Measurements from ENCODE around the gene BTBD16. TPM values are rescaled to one million over a fixed set of nuclear protein-coding genes. Genes with fewer than 3 reads are reported as not detected.

BTBD16 gene
- total and polyA plus RNA-seq, 2 of the 13 experiments (the other 11 are each of a cell fraction or from before 2014, with no cell fraction given): 5.0 to 11.9 TPM

GRCh38 chr10:122304054-122304579, 33.0 kb downstream of the BTBD16 start (continued):
- TF ChIP-seq ZSCAN29 (CRISPR knock-in tag; conservative IDR thresholded peaks at IDR 0.05) (peak; percentile 83; the same call in 1 of the 2 replicates), MIXL1 (CRISPR knock-in tag; IDR thresholded peaks at IDR 0.05) (peak; percentile 15; the same call in 1 of the 2 replicates), ZNF513 (CRISPR knock-in tag; conservative IDR thresholded peaks at IDR 0.05) (no peak), ZSCAN5A (CRISPR knock-in tag; IDR thresholded peaks at IDR 0.05; ENCODE audit: borderline replicate concordance) (peak; percentile 82; the same call in 1 of the 2 replicates), NAIF1 (CRISPR knock-in tag; IDR thresholded peaks at IDR 0.05; ENCODE audit: borderline replicate concordance) (no peak; the same call in 1 of the 2 replicates), ZNF574 (CRISPR knock-in tag; IDR thresholded peaks at IDR 0.05) (peak; percentile 32; the same call in 1 of the 2 replicates), PATZ1 (CRISPR knock-in tag; IDR thresholded peaks at IDR 0.05) (peak; percentile 38; the same call in 1 of the 2 replicates), CBX5 (CRISPR knock-in tag; IDR thresholded peaks at IDR 0.05; ENCODE audit: borderline replicate concordance) (peak; percentile 45; the same call in 1 of the 2 replicates), ZNF563 (CRISPR knock-in tag; IDR thresholded peaks at IDR 0.05) (no peak), ISL2 (CRISPR knock-in tag; IDR thresholded peaks at IDR 0.05) (peak; percentile 52; the same call in 1 of the 2 replicates), HOXA3 (CRISPR knock-in tag; IDR thresholded peaks at IDR 0.05) (peak; percentile 61; the same call in 1 of the 2 replicates), CEBPG (CRISPR knock-in tag; IDR thresholded peaks at IDR 0.05) (peak; percentile 59; the same call in 1 of the 2 replicates), ZMYM2 (CRISPR knock-in tag; IDR thresholded peaks at IDR 0.05) (peak; percentile 29; the same call in 1 of the 2 replicates), ZNF280B (CRISPR knock-in tag; IDR thresholded peaks at IDR 0.05; ENCODE audit: borderline replicate concordance) (no peak)

All from HepG2 (cell line).